GM19463 (cell line): Measurements from ENCODE around the gene SUMO1.

Source experiments
- ATAC-seq: cut with Tn5 transposase; IDR thresholded peaks from one replicate; pipeline ENCODE4 v1.9.1; 2021; ENCODE audit warnings: mild to moderate bottlenecking, moderate library complexity; ENCODE audit not compliant: unreplicated experiment

SUMO1 gene

GRCh38 chr2:202157211-202157990, 81.0 kb downstream of the SUMO1 start:
- ATAC-seq: no peak
